SW480 (cell line): ENCODE measurements around the gene IL21.

ENCODE experiments used
- DNase-seq: peaks from one replicate; pipeline ENCODE4 v3.0.0-alpha.2; 2016; ENCODE audit warnings: low spot score

The IL21 gene

GRCh38 chr4:122632396-122633143, 11.7 kb upstream of the IL21 start:
- no peak for DNase-seq

DNA sequence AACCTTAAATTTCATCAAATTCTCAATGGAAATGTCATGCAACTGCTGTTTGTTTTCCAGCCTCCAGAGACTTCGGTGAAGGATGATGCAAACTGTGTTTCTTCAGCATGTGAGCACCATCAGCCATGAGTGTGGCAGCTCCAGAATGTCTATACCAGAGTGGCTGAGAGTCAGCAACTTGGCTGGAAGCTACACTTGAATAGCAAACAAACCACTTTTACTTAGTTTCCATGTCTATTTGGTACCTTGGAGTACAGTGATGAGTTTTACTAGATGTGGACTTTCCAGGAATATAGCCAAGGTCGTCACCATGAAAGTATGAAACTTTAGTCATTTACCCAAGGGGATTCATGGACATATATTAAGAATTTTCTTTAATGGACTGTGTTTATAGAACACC, 4.3 kb upstream of the IL21 start:
- no peak for DNase-seq

DNA sequence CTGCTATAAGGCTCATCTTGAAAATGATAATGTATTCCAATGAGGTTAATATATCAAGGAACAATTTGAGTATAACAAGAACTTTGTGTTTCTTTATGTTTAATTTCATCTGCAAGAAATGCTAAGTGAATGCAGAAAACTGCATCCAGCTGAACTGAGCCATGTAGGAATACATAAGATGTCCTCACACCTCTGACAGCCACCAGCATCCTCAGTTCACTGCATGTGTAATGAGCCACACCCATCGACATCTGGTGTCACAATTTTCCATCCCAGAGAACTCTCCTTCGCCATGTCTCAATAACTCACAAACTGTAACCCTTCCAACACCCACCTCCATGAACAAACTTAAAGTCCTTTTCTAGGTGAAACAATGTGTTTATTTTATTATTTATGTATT, 3.3 kb upstream of the IL21 start:
- DNase-seq: no peak

- DNase-seq: no peak
Measured at GRCh38 chr4:122623637-122624166, 2.8 kb upstream of the IL21 start.

DNA sequence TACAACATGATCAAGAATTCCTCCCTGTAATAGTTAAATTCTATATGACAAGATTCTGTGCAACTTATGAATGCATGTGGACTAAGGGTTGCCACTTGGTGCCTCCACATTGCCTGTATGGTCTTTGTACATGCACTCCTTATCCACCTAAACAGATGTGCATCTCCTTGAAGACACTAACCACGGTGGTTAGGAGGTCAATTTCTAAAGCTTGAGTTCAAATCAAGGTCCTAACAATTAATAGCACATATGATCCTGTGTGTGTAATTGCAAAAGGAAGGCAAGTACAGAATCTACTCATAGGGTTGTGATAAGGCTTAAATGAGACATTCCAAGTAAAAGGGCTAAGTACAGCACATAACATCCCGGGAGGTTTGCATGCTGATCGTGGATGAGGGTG, 1.5 kb upstream of the IL21 start:
- DNase-seq: no peak

DNA sequence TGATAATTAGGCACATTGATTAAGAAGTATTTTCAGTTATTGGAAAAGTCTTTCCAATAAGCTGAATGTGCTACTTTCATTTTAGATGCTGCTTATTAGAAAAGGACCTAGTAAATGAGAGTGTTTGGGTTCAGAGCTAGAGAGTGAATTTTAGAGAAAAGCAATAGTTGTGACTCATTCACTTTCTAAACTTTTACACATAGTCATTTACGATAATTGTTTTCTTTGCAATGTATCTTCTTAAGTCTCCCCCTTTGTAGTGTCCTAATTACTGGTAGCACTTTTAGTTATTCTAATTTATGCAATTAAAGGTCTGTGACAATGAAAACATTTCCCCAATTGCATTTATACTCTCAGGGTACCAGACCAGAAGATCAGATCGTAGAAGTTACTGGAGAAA, 1.3 kb downstream of the IL21 start:
- no peak for DNase-seq

DNA sequence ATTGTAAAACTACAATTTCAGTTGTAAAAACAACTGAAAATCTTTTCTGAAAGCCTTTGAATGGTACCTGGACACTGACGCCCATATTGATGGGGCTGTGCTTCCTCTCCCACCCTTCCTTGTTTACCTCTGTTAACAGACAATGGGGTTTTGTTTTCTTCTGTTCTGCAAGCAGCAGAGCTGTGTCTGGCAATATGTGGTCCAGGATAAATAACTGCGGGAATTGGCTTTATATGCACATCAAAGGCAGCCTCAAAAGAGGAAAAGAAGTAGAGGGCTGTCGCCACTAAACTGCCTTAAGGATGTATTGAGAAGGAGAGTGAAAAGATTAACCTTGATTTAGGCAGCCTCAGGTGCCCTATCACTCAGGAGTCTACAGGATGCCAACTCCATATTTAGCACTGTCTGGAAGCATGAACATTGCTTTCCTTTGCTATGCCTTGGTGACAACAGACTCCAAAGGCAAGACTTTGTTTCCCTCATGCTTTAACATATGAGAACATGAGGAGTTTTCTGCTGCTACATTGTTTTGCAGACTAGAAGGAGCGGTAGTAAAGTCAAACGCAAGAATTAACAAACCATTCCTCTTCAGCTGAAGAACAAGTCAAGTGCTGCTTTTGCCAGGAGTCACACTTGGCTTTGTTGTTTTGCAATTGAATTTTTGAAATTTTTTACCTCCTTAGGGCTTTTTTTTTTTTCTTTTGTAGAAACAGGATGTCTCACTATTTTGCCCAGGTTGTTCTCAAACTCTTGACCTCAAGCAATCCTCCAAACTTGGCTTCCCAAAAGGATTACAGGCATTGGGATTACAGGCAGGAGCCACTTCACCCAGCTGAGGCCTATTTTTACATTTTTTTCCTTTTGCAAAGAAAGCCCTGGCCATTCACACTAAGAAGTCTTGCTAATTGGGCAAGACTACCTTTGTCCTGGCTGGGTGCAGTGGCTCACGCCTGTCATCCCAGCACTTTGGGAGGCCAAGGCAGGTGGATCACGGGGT, 3.0 kb downstream of the IL21 start:
- DNase-seq: peak; percentile 28

GRCh38 chr4:122616915-122617596, 3.8 kb downstream of the IL21 start:
- DNase-seq: no peak

DNA sequence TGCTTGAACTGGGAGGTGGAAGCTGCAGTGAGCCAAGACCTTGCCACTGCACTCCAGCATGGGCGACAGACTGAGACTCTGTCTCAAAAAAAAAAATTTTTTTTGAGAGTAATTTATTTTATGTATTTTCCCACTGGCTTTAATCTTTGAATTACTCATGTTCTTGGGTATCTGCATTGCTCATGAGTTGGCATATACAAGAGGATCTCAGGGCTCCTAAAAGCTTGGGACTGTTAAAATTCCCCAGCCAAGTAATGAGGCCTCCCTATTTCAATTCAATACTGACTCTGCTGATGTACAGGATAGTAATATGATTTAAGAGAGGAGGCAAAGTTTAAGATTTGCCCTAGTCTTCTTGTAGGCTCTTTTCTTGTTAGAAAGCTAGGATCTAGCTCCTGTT, 6.2 kb downstream of the IL21 start:
- no peak for DNase-seq

GRCh38 chr4:122612540-122612939, 8.3 kb downstream of the IL21 start:
- DNase-seq: no peak

DNA sequence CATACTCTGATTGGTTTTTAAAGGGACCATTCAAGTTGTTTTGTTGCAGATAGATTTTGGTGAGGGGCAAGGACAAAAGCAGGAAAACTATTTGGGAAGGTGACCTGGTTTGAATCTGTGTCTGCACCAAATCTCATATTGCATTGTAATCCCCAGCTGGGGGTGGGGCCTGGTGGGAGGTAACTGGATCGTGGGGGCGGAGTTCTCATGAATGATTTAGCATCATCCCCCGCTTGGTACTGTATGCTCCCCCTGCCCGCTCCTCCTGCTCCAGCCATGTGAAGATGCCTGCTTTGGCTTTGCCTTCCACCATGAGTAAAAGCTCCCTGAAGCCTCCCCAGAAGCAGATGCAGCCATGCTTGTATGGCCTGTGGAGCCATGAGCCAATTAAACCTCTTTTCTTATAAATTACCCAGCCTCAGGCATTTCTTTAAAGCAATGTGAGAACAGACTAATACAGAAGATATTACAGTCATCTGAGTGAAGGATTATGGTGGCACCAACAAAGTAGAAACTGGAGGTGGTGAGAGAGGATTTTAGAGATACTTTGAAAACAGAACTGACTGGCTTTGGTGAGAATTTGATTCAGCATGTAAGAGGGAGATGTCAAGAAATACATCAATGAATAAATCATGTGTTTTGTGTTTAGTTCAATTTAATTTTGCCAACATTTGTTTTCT, 14.4 kb downstream of the IL21 start:
- no peak for DNase-seq

DNA sequence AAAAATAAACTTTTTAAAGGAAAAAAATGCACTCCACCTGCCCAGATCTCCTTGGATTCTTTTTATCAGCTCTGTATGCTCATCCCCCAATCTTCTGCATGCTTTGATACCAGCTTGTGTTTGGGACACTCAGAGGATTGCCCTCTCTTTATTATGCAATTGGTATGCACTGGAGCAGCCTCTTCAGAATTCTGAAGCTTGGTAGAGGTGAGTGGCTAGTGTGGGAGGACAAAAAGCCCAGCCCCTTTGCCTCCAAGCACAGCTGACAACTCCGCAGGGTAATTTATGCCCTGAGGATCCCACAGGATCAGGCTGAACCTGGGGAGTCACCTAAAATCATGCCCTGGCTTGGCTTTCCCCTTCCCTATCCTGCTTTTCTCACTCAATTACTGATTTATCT, 16.7 kb downstream of the IL21 start:
- DNase-seq: no peak

DNA sequence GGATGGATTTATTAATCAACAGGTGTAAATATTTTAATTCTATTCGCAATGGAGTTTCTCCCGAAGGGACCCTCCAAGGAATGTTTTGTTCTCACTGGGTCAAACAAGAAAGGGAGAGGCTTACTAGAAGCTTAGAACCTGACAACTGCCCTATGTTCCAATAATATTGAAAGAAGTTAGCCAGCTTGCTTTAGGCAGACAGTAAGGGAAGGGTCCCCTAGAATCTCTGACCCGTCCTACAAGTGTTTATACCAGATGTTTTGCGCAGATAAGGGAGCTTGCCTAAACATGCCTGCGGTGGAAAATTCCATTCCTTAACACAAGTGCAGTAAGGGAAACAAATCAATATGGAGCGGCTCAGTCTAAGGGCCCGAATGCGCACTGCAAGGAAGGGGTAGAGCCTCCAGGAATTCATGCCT, 17.7 kb downstream of the IL21 start:
- no peak for DNase-seq

DNA sequence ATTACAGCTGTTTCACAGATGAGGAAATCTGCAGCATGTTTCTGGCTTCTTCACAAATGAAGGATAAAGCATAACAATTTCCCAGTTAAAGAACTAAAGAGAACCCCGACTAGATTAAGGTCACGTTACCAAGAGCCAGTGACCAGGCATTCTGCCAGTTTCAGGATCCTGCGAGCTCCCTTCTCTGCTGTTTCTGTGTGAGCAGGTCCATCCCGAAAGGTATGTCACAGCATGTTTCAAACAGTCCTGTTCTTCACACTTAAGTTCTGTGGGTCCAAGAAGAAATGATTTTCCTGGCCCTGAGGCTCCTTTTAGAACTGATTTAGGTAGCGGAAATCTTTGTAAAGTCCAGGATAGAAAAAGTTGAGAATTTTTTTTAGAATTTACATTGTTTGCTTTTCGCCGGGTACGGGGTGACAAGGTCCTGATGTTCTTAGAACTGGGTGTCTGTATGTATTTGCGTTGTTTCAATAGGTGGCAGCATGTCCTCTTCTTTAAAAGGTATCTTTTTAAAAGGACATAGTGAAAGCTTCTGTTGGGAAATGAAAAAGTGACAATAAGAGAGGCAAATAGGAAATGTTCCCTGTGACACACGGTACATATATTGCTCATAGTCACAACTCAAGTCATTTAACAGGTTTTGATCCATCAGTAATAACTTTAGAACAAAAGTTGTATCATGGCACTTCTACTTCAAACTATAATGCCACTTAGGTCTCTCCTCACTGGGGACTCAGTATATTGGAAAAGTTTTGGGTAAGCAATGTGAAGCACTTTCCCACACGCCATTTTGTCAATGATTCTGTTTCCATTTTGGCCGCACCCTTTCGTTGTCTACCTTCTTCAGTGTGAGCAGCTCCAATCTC, 18.4 kb downstream of the IL21 start:
- peak; percentile 66 for DNase-seq

- DNase-seq: no peak
Measured at GRCh38 chr4:122591196-122591595, 29.7 kb downstream of the IL21 start.

GRCh38 chr4:122588453-122589238, 32.2 kb downstream of the IL21 start:
- no peak for DNase-seq

DNA sequence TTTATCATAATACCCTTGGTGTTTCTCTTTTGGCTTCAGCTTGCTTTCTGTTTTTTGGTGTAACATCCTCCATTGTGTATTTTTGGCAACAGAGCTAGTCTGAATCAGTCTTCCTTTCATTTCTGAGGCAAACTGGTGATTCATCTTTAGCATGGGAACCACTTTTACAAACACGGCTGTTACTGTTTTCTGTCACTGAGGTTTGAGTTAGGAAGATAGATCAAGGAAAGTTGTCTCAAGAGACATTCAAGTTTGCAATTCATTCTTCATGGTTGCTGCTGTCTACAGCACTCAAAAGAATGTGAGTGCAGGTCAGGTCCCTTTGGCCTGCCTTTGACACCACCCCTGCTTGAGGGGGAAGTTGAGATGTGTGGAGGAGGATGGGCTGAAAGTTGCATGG, 36.3 kb downstream of the IL21 start:
- no peak for DNase-seq

GRCh38 chr4:122583906-122584305, 37.0 kb downstream of the IL21 start:
- no peak for DNase-seq

DNA sequence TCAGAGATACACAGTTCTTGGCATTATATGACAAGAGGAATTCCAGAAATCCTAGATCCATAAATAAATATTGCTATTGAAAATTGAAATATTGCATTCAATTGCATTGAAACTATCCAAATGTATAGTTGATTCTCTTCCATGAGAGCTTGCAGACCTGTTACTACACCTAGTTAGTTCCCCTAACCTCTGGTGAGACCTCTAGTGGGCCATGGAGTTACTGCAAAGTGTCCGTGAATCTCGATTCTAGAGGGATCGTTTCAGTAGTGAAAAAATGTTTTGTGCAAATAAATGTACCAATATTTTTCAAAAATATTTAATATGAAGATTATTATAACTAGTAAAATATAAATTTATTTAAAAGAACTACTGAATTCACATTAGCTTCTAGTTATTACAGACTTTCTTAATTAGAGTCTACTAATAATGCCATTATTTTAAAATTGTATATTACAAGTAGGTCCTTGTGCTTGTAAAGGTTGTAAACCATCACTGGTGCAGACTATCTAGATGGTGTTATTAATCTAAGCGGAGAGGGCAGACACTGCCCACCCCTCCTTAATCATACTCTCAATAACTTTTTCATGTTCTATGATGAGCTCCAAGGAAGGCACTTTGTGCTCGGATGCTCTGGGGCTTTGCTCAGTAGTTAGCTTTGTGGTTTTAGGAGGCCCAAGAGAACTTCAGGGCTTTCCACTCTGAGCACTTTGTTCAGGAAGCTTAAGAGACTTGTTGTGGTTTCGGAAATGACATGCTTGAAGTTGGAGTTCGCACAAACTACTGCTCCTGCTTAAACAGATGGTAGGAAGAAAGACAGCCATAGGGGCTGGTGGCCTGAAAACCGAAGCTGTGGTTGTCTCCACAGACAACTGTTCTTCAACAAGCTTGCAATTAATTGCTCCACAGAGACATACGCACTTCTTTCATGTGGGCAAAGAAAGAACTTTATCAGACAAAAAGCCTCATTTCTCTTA, 42.8 kb downstream of the IL21 start:
- DNase-seq: peak; percentile 42
